SK-N-SH (cell line): ENCODE measurements around the gene GULP1. TPM values are rescaled to one million over a fixed set of nuclear protein-coding genes. Genes with fewer than 3 reads are reported as not detected.

Source experiments
- CTCF ChIA-PET: fragments of 300-600, 350-600 bp; formaldehyde crosslinking; extraction: SDS; loops from one replicate; lab custom pipeline; 2021; lab: Yijun Ruan, JAX
- POLR2A ChIA-PET: fragments of 350-600 bp; sonication (Branson Sonifier 250); formaldehyde crosslinking; extraction: SDS; loops from one replicate; lab custom pipeline; 2020; ENCODE audit warnings: antibody characterized with exemption, inconsistent platforms; lab: Yijun Ruan, JAX
- DNase-seq: peaks from one replicate; pipeline ENCODE4 v3.0.0; 2012
- H2AFZ ChIP-seq: fragments of 200-600 bp; sonication (generic); 2 replicates; pipeline ENCODE4 v1.8.1; 2016; ENCODE audit warnings: antibody characterized with exemption, mild to moderate bottlenecking, low read depth
- H3F3A ChIP-seq: fragments of 200-600 bp; sonication (generic); replicated peaks from 2 replicates; pipeline ENCODE3; 2016; ENCODE audit warnings: antibody characterized with exemption, mild to moderate bottlenecking; ENCODE audit not compliant: insufficient read depth
- H3K27ac ChIP-seq, 2 experiments: fragments of 200-500 bp in 1 of 2; fragments of 200-600 bp in 1 of 2; sonication (Bioruptor generic) in 1 of 2; sonication (generic), shearing (Covaris generic) in 1 of 2; 2 replicates each; pipeline versions ENCODE4 v1.5.1 to v1.6.1; 2014 to 2016; ENCODE audit warnings: low read depth in 2 of 2, inconsistent platforms in 1 of 2, low read length in 1 of 2, mild to moderate bottlenecking in 1 of 2, mixed read lengths in 1 of 2
- H3K27me3 ChIP-seq: fragments of 200-600 bp; sonication (generic), shearing (Covaris generic); 2 replicates; pipeline ENCODE4 v1.6.1; 2016; ENCODE audit warnings: mixed run types; ENCODE audit not compliant: insufficient read depth
- H3K36me3 ChIP-seq, 2 experiments: fragments of 200-500 bp in 1 of 2; fragments of 200-600 bp in 1 of 2; sonication (Bioruptor generic) in 1 of 2; sonication (generic) in 1 of 2; replicated peaks in 1 of 2; 2 replicates each; pipeline versions ENCODE3 to v1.5.1; 2014 to 2016; ENCODE audit warnings: low read length in 1 of 2, mild to moderate bottlenecking in 1 of 2; ENCODE audit not compliant: insufficient read depth in 2 of 2, control insufficient read depth in 1 of 2
- H3K4me1 ChIP-seq, 2 experiments: fragments of 200-500 bp in 1 of 2; fragments of 200-600 bp in 1 of 2; sonication (Bioruptor generic) in 1 of 2; sonication (generic), shearing (Covaris generic) in 1 of 2; 2 replicates each; pipeline versions ENCODE4 v1.5.1 to v1.6.1; 2014 to 2016; ENCODE audit warnings: low read depth in 1 of 2, low read length in 1 of 2, mixed run types in 1 of 2; ENCODE audit not compliant: insufficient read depth in 2 of 2, control insufficient read depth in 1 of 2
- H3K4me2 ChIP-seq: fragments of 200-600 bp; sonication (generic), shearing (Covaris generic); 2 replicates; pipeline ENCODE4 v1.6.1; 2017; ENCODE audit warnings: mixed run types
- H3K4me3 ChIP-seq, 2 experiments: fragments of 200-500 bp in 1 of 2; fragments of 200-600 bp in 1 of 2; sonication (Bioruptor generic) in 1 of 2; sonication (generic), shearing (Covaris generic) in 1 of 2; 2 replicates each; pipeline versions ENCODE4 v1.5.1 to v1.8.1; 2014 to 2016; ENCODE audit warnings: low read depth in 2 of 2, inconsistent platforms in 1 of 2, low read length in 1 of 2, mild to moderate bottlenecking in 1 of 2, mixed read lengths in 1 of 2, moderate library complexity in 1 of 2
- H3K79me2 ChIP-seq: fragments of 200-600 bp; sonication (generic); 2 replicates; pipeline ENCODE4 v1.8.1; 2017; ENCODE audit warnings: mild to moderate bottlenecking; ENCODE audit not compliant: insufficient read depth
- H3K9ac ChIP-seq: fragments of 200-600 bp; sonication (generic); 2 replicates; pipeline ENCODE4 v1.6.1; 2017; ENCODE audit warnings: mixed run types
- H3K9me2 ChIP-seq: fragments of 200-600 bp; sonication (generic); 2 replicates; pipeline ENCODE4 v1.6.1; 2017; ENCODE audit warnings: mixed run types
- H3K9me3 ChIP-seq: fragments of 200-600 bp; sonication (generic); 2 replicates; pipeline ENCODE4 v1.6.1; 2017; ENCODE audit warnings: mixed run types, mild to moderate bottlenecking, moderate library complexity
- H4K20me1 ChIP-seq: fragments of 200-600 bp; sonication (generic); 2 replicates; pipeline ENCODE4 v1.6.1; 2017; ENCODE audit warnings: mild to moderate bottlenecking, mixed run types; ENCODE audit not compliant: insufficient read depth
- CHD2 ChIP-seq: fragments of 150-350 bp; IDR thresholded peaks from 2 replicates; pipeline ENCODE4 v1.6.1; 2018; ENCODE audit warnings: low read length; ENCODE audit not compliant: partially characterized antibody
- EP300 ChIP-seq, 2 experiments: IDR thresholded peaks; 2 replicates each; pipeline versions ENCODE4 v1.4.0 to v1.6.1; 2012; ENCODE audit warnings: borderline replicate concordance in 1 of 2, low read depth in 1 of 2, low read length in 1 of 2
- EZH2phosphoT487 ChIP-seq: fragments of 200-600 bp; sonication (generic); IDR thresholded peaks from 2 replicates; pipeline ENCODE4 v1.6.1; 2017; ENCODE audit warnings: low read depth, mixed run types, mild to moderate bottlenecking, antibody characterized with exemption, moderate library complexity, borderline replicate concordance
- FOXJ3 ChIP-seq: sonication (generic); formaldehyde crosslinking; IDR thresholded peaks from 2 replicates; pipeline ENCODE4 v1.5.1; 2020; ENCODE audit warnings: mild to moderate bottlenecking, missing genetic modification reagents
- FOXM1 ChIP-seq: IDR thresholded peaks from 2 replicates; pipeline ENCODE4 v1.4.0; 2012; ENCODE audit warnings: low read depth, mild to moderate bottlenecking
- GATA2 ChIP-seq: sonication (generic); formaldehyde crosslinking; IDR thresholded peaks from 2 replicates; pipeline ENCODE4 v1.5.0; 2020; ENCODE audit warnings: mild to moderate bottlenecking, missing genetic modification reagents
- JUND ChIP-seq: IDR thresholded peaks from 2 replicates; pipeline ENCODE4 v1.4.0; 2012
- MEF2A ChIP-seq: IDR thresholded peaks from 2 replicates; pipeline ENCODE4 v1.4.0; 2012; ENCODE audit warnings: low read depth, borderline replicate concordance
- NFIC ChIP-seq: IDR thresholded peaks from 2 replicates; pipeline ENCODE4 v1.4.0; 2012; ENCODE audit warnings: borderline replicate concordance
- RXRA ChIP-seq: IDR thresholded peaks from 2 replicates; pipeline ENCODE4 v1.4.0; 2012; ENCODE audit warnings: low read depth, mild to moderate bottlenecking, borderline replicate concordance
- SMC3 ChIP-seq: IDR thresholded peaks from 2 replicates; pipeline ENCODE4 v1.6.1; 2012; ENCODE audit warnings: low read depth, low read length, improper control_type of control experiment
- TEAD4 ChIP-seq: IDR thresholded peaks from 2 replicates; pipeline ENCODE4 v1.4.0; 2012; ENCODE audit warnings: mild to moderate bottlenecking, borderline replicate concordance; ENCODE audit not compliant: insufficient read depth
- YY1 ChIP-seq: IDR thresholded peaks from 2 replicates; pipeline ENCODE4 v1.4.0; 2012; ENCODE audit warnings: low read depth, mild to moderate bottlenecking
- WGBS: methylation state at CpG from one replicate; pipeline ENCODE4 v1.1.6; 2017; ENCODE audit warnings: low lambda C conversion rate; 5-methylcytosine and 5-hydroxymethylcytosine counted together
- polyA plus RNA-seq, 3 experiments: library from polyadenylated mRNA; depleted of rRNA; stranded (reverse); fragments of >200 nt; gene quantifications; 2 replicates each; pipeline ENCODE4 v1.2.3, GENCODE V29; 2012
- TF ChIP-seq, protein P1 (sequence below): IDR thresholded peaks from 2 replicates; pipeline ENCODE4; 2012
- TF ChIP-seq, protein P2 (sequence below): IDR thresholded peaks from 2 replicates; pipeline ENCODE4 v1.4.0; 2012; ENCODE audit warnings: low read depth, borderline replicate concordance
- TF ChIP-seq, protein P3 (sequence below): IDR thresholded peaks from 2 replicates; pipeline ENCODE4 v1.4.0; 2012; ENCODE audit warnings: low read depth

Gene GULP1
- polyA plus RNA-seq, 1 of the 3 experiments (the other 2 are of a cell fraction), result 33.8 TPM

DNA sequence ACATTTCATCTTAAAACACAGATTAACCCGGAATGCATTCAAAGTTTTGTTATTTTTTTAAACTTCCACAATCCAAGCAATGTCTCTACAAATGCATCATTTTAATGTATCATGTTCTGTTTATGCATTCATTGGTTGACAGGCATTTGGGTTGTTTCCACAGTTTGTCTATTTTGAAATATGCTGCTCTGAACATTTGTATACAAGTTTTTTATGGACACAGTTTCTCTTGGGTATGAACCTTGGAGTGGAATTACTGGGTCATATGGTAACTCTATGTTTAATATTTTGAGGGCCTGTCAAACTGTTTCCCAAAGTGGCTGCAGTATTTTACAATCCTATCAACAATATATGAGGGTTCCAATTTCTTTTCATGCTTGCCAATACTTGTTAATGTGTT, 57.3 kb downstream of the GULP1 start:
- POLR2A ChIA-PET, result no interaction called here

DNA sequence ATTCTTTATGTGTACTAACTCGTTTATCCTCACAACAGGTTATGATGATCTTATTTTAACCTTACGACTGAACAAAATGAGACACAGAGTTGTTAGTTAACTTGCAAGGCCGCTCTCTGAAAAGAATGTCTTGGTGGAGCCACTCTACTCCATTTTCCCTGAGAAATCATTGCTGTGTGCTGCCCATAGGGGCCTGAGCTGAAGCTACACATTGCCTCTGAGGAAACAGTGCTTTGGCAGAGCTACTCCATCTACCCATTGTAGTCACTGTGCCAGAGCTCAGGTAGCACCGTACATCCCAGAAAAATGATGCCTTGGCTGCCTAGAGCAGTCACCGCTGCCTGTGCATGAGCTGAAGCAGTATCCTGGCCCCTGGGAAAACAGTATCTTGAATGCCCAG, 61.6 kb downstream of the GULP1 start:
- WGBS, result 95% methylated on average over 5 of the region's 5 CpGs
- no peak overlapping the region for H3K4me2 ChIP-seq
- no peak for DNase-seq
- TF ChIP-seq FOXJ3 (CRISPR knock-in tag) (no peak), EP300 (IDR thresholded peaks at IDR 0.05; ENCODE audit: borderline replicate concordance in 1 of 2, low read depth in 1 of 2, low read length in 1 of 2) (no peak)
- TF ChIP-seq, all 33 proteins: peak for 0
- Histone ChIP-seq H3K27ac (no peak overlapping the region), H2AFZ (no peak overlapping the region), H3K27me3 (no peaks in the 10 kb centered on the region), H3K9me2 (0 out of 2 replicates have a peak, but pooled peaks cover 4% of the 10 kb centered on the region), H3K4me3 (no peak overlapping the region), H4K20me1 (no peaks in the 10 kb centered on the region), H3F3A (no peaks in the 10 kb centered on the region), H3K36me3 (peaks cover 0 to 18% of the 10 kb centered on the region in 2 experiments), H3K9me3 (peaks cover 10% of the 10 kb centered on the region; the same call in 1 of the 2 replicates), H3K4me1 (no peaks in the 10 kb centered on the region), H3K79me2 (peaks cover 56% of the 10 kb centered on the region), H3K9ac (no peak overlapping the region)
- ChIA-PET POLR2A (no interaction called here), CTCF (interaction anchor here (0.8 kb wide), 2 partner anchors 12 to 78 kb away, joined by 3 to 4 read pairs; no protein-coding TSS in a partner anchor)

More for the DNA sequence above, 57.3 kb downstream of the GULP1 start:
- H3K4me3 ChIP-seq, result no peak overlapping the region
- no peak for DNase-seq
- no peaks in the 10 kb centered on the region for H3K9me3 ChIP-seq
- H3K9me2 ChIP-seq, result 0 out of 2 replicates have a peak, but pooled peaks cover 4% of the 10 kb centered on the region
- no peak overlapping the region for H2AFZ ChIP-seq
- H3K4me1 ChIP-seq, result peaks cover 11 to 12% of the 10 kb centered on the region in 2 experiments; a peak in 3 of 4 replicates
- CTCF ChIA-PET, result no interaction called here
- H3K9ac ChIP-seq, result no peak overlapping the region
- 0 out of 2 replicates have a peak, but pooled peaks cover 5% of the 10 kb centered on the region for H4K20me1 ChIP-seq
- peaks cover 3 to 19% of the 10 kb centered on the region in 2 experiments for H3K36me3 ChIP-seq
- peaks cover 80% of the 10 kb centered on the region for H3K79me2 ChIP-seq
- H3K27me3 ChIP-seq, result no peaks in the 10 kb centered on the region
- WGBS, result 94% methylated on average over 1 of the region's 1 CpG
- H3K27ac ChIP-seq, result no peak overlapping the region
- no peak for TF ChIP-seq FOXJ3 (CRISPR knock-in tag)
- TF ChIP-seq EZH2phosphoT487, result no peak
- TF ChIP-seq CHD2, result no peak
- TF ChIP-seq GATA2 (CRISPR knock-in tag), result no peak
- TF ChIP-seq NFIC, result no peak
- TF ChIP-seq SMC3, result no peak
- TF ChIP-seq, protein P1, sequence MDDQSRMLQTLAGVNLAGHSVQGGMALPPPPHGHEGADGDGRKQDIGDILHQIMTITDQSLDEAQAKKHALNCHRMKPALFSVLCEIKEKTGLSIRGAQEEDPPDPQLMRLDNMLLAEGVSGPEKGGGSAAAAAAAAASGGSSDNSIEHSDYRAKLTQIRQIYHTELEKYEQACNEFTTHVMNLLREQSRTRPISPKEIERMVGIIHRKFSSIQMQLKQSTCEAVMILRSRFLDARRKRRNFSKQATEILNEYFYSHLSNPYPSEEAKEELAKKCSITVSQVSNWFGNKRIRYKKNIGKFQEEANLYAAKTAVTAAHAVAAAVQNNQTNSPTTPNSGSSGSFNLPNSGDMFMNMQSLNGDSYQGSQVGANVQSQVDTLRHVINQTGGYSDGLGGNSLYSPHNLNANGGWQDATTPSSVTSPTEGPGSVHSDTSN, result no peak
- TF ChIP-seq FOXM1, result no peak
- TF ChIP-seq YY1, result no peak
- TF ChIP-seq JUND, result no peak
- no peak for TF ChIP-seq TEAD4
- TF ChIP-seq RXRA, result no peak
- TF ChIP-seq, protein P2, sequence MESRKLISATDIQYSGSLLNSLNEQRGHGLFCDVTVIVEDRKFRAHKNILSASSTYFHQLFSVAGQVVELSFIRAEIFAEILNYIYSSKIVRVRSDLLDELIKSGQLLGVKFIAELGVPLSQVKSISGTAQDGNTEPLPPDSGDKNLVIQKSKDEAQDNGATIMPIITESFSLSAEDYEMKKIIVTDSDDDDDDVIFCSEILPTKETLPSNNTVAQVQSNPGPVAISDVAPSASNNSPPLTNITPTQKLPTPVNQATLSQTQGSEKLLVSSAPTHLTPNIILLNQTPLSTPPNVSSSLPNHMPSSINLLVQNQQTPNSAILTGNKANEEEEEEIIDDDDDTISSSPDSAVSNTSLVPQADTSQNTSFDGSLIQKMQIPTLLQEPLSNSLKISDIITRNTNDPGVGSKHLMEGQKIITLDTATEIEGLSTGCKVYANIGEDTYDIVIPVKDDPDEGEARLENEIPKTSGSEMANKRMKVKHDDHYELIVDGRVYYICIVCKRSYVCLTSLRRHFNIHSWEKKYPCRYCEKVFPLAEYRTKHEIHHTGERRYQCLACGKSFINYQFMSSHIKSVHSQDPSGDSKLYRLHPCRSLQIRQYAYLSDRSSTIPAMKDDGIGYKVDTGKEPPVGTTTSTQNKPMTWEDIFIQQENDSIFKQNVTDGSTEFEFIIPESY, result no peak
- TF ChIP-seq, protein P3, sequence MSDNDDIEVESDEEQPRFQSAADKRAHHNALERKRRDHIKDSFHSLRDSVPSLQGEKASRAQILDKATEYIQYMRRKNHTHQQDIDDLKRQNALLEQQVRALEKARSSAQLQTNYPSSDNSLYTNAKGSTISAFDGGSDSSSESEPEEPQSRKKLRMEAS, result no peak
- no peak for TF ChIP-seq MEF2A
- peaks cover 7% of the 10 kb centered on the region for H3F3A ChIP-seq
- no peak overlapping the region for H3K4me2 ChIP-seq
